ENCODE results near the gene SLC26A3. TPM values are rescaled to one million over a fixed set of nuclear protein-coding genes. Genes with fewer than 3 reads are reported as not detected.
A peak's percentile ranks its signal among the peaks of the same experiment; 100 is the strongest.

The SLC26A3 gene
- total and polyA plus RNA-seq, 10 of the 15 experiments (the other 5 are each of a cell fraction or from before 2014, with no cell fraction given): 0.46 TPM; not detected in 9

GRCh38 chr7:107743567-107744344 lies 59.3 kb downstream of the SLC26A3 start, which contains the start of gene CBLL1 (continued):
- no peak for TF ChIP-seq ZNF274 (IDR thresholded peaks at IDR 0.05; ENCODE audit: insufficient read depth, insufficient read length)
- TF ChIP-seq GABPA (IDR thresholded peaks at IDR 0.05; ENCODE audit: low read depth): peak; percentile 86
- TF ChIP-seq RCOR1 (conservative IDR thresholded peaks at IDR 0.05; ENCODE audit: low read depth, low read length): no peak
- TF ChIP-seq TARDBP (IDR thresholded peaks at IDR 0.05; ENCODE audit: borderline replicate concordance): no peak; the same call in 1 of the 2 replicates
- TF ChIP-seq, protein P1, sequence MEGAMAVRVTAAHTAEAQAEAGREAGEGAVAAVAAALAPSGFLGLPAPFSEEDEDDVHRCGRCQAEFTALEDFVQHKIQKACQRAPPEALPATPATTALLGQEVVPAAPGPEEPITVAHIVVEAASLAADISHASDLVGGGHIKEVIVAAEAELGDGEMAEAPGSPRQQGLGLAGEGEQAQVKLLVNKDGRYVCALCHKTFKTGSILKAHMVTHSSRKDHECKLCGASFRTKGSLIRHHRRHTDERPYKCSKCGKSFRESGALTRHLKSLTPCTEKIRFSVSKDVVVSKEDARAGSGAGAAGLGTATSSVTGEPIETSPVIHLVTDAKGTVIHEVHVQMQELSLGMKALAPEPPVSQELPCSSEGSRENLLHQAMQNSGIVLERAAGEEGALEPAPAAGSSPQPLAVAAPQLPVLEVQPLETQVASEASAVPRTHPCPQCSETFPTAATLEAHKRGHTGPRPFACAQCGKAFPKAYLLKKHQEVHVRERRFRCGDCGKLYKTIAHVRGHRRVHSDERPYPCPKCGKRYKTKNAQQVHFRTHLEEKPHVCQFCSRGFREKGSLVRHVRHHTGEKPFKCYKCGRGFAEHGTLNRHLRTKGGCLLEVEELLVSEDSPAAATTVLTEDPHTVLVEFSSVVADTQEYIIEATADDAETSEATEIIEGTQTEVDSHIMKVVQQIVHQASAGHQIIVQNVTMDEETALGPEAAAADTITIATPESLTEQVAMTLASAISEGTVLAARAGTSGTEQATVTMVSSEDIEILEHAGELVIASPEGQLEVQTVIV (IDR thresholded peaks at IDR 0.05; ENCODE audit: borderline replicate concordance, partially characterized antibody): peak; percentile 87
- TF ChIP-seq SUZ12 (IDR thresholded peaks at IDR 0.05; ENCODE audit: unreplicated experiment): no peak
- TF ChIP-seq CBFB (IDR thresholded peaks at IDR 0.05; ENCODE audit: low read depth): peak; percentile 85
- no peak for TF ChIP-seq ZBED1 (IDR thresholded peaks at IDR 0.05; ENCODE audit: borderline replicate concordance)
- TF ChIP-seq TCF7 (IDR thresholded peaks at IDR 0.05; ENCODE audit: borderline replicate concordance): peak; percentile 50; the same call in 1 of the 2 replicates
- TF ChIP-seq EGR1 (IDR thresholded peaks at IDR 0.05; ENCODE audit: borderline replicate concordance in 1 of 2, low read depth in 2 of 2, low read length in 2 of 2): peak in 1 of 2 experiments; percentile 33; a peak in 1 of 3 replicates
- peak; percentile 85 for TF ChIP-seq NRF1 (conservative IDR thresholded peaks at IDR 0.05; ENCODE audit: low read depth, low read length)
- peak; percentile 54 for TF ChIP-seq RAD21 (IDR thresholded peaks at IDR 0.05; ENCODE audit: insufficient read depth, low read depth, low read length)
- TF ChIP-seq REST (IDR thresholded peaks at IDR 0.05; ENCODE audit: low read depth, low read length): no peak
- TF ChIP-seq LARP7 (IDR thresholded peaks at IDR 0.05): peak; percentile 44; the same call in 1 of the 2 replicates
- TF ChIP-seq MYC (IDR thresholded peaks at IDR 0.05; ENCODE audit: insufficient read depth, insufficient read length, insufficient replicate concordance, low read length, severe bottlenecking): peak; percentile 29
- TF ChIP-seq MEF2B (IDR thresholded peaks at IDR 0.05; ENCODE audit: partially characterized antibody, poor library complexity, severe bottlenecking): peak; percentile 55
- TF ChIP-seq FOS (IDR thresholded peaks at IDR 0.05; ENCODE audit: borderline replicate concordance, extremely low read depth, insufficient read length): no peak
- TF ChIP-seq TCF12 (IDR thresholded peaks at IDR 0.05; ENCODE audit: low read depth, low read length): peak; percentile 37; the same call in 1 of the 2 replicates
- no peak for TF ChIP-seq CBX5 (IDR thresholded peaks at IDR 0.05; ENCODE audit: low read depth)
- TF ChIP-seq HDAC6 (IDR thresholded peaks at IDR 0.05; ENCODE audit: unreplicated experiment): no peak
- peak; percentile 57; the same call in 1 of the 2 replicates for TF ChIP-seq ATF3 (IDR thresholded peaks at IDR 0.05; ENCODE audit: borderline replicate concordance, extremely low read depth, low read depth, low read length)
- TF ChIP-seq SP1 (IDR thresholded peaks at IDR 0.05; ENCODE audit: low read depth, low read length): peak; percentile 53

Measured in GM12878 (cell line).